CD4-positive, alpha-beta T cell (primary cell): ENCODE measurements around the gene KPNB1. TPM values are rescaled to one million over a fixed set of nuclear protein-coding genes. Genes with fewer than 3 reads are reported as not detected.

Source experiments
- ATAC-seq: fragments of 200-7000 bp; cut with Tn5 transposase; one replicate; pipeline ENCODE4 v1.10.0; 2022; ENCODE audit warnings: mild to moderate bottlenecking; ENCODE audit not compliant: poor library complexity
- CTCF ChIA-PET: fragments of 350-600 bp; sonication (Branson Sonifier 250); formaldehyde crosslinking; loops from one replicate; lab custom pipeline; 2021; ENCODE audit warnings: antibody characterized with exemption, inconsistent platforms; lab: Charles Lee
- POLR2A ChIA-PET: fragments of 350-600 bp; sonication (Branson Sonifier 250); formaldehyde crosslinking; loops from one replicate; lab custom pipeline; 2021; ENCODE audit warnings: antibody characterized with exemption, inconsistent platforms; lab: Charles Lee
- DNase-seq, 14 experiments: peaks; one replicate each; pipeline ENCODE4 v3.0.0-alpha.2; 2013 to 2020; ENCODE audit warnings: mixed read lengths in 2 of 14
- H3K27ac ChIP-seq, 2 donors: one replicate each; pipeline versions ENCODE4 v1.5.1 to v1.7.0; 2013; ENCODE audit warnings: low read length in 2 of 2, low read depth in 1 of 2, mild to moderate bottlenecking in 1 of 2
- H3K27me3 ChIP-seq, 2 experiments: 1 replicate in 1 of 2; 2 replicates in 1 of 2; pipeline versions ENCODE4 v1.6.1 to v1.7.0; 2013; ENCODE audit warnings: low read length in 2 of 2, control low read depth in 1 of 2, mild to moderate bottlenecking in 1 of 2, moderate library complexity in 1 of 2; ENCODE audit not compliant: insufficient read depth in 2 of 2, control insufficient read depth in 1 of 2
- H3K36me3 ChIP-seq: one replicate; pipeline ENCODE4 v1.6.1; 2013; ENCODE audit warnings: low read length, control low read depth; ENCODE audit not compliant: insufficient read depth
- H3K4me1 ChIP-seq: one replicate; pipeline ENCODE4 v1.6.1; 2013; ENCODE audit warnings: low read length, control low read depth; ENCODE audit not compliant: insufficient read depth
- H3K4me3 ChIP-seq: one replicate; pipeline ENCODE4 v1.5.1; 2013; ENCODE audit warnings: mild to moderate bottlenecking, low read length, moderate library complexity
- H3K9me3 ChIP-seq, 2 experiments: 1 replicate in 1 of 2; 2 replicates in 1 of 2; pipeline versions ENCODE4 v1.6.1 to v1.7.0; 2013; ENCODE audit warnings: low read length in 2 of 2, mild to moderate bottlenecking in 2 of 2, control low read depth in 1 of 2, moderate library complexity in 1 of 2; ENCODE audit not compliant: control insufficient read depth in 1 of 2, insufficient read depth in 1 of 2
- H3K27ac Mint-ChIP-seq: one replicate; pipeline ENCODE4 v1.8.0; 2020; ENCODE audit warnings: mixed read lengths
- H3K27me3 Mint-ChIP-seq: one replicate; pipeline ENCODE4 v1.8.0; 2021; ENCODE audit warnings: mixed read lengths
- H3K36me3 Mint-ChIP-seq: one replicate; pipeline ENCODE4 v1.8.0; 2021; ENCODE audit warnings: low read depth, mixed read lengths
- H3K4me1 Mint-ChIP-seq: one replicate; pipeline ENCODE4 v1.8.0; 2021; ENCODE audit warnings: low read depth, mixed read lengths
- H3K4me3 Mint-ChIP-seq: one replicate; pipeline ENCODE4 v1.8.0; 2020; ENCODE audit warnings: mild to moderate bottlenecking, mixed read lengths
- H3K9me3 Mint-ChIP-seq: one replicate; pipeline ENCODE4 v1.8.0; 2020; ENCODE audit warnings: mixed read lengths
- intact Hi-C, 2 experiments: fragments of 100-400 bp; cut with DNase I in 1 of 2; cut with micrococcal nuclease in 1 of 2; formaldehyde crosslinking; loops; one replicate each; pipeline versions ENCODE4 v1.15.1 to v1.9.0; 2023 to 2025; cut with DNase I, micrococcal nuclease
- polyA plus RNA-seq, 2 donors: library from polyadenylated mRNA; unstranded; fragments of 120-200 nt; gene quantifications; one replicate each; pipeline ENCODE4 v1.2.1, GENCODE V29; 2013
- total RNA-seq, 174 experiments: library from RNA in 2 of 174; stranded (reverse) in 2 of 174; gene quantifications; one replicate each; pipeline ENCODE4 v1.2.3 and lab custom pipeline; 2021 to 2026
- TF ChIP-seq, protein P1 (sequence below): fragments of 200-600 bp; IDR thresholded peaks from one replicate; pipeline ENCODE4 v1.8.0; 2022; ENCODE audit warnings: antibody characterized with exemption, mild to moderate bottlenecking

Gene KPNB1
- 100 to 1,000 TPM; 145 to 151 TPM for total RNA-seq
- 140 TPM for polyA plus RNA-seq (2013, experiment 1 of 2)
- polyA plus RNA-seq (2013, experiment 2 of 2), result 164 TPM
- total RNA-seq (lab: John Stamatoyannopoulos, UW), result 227 to 1,465 (median 378) reads per million in 172 experiments

DNA sequence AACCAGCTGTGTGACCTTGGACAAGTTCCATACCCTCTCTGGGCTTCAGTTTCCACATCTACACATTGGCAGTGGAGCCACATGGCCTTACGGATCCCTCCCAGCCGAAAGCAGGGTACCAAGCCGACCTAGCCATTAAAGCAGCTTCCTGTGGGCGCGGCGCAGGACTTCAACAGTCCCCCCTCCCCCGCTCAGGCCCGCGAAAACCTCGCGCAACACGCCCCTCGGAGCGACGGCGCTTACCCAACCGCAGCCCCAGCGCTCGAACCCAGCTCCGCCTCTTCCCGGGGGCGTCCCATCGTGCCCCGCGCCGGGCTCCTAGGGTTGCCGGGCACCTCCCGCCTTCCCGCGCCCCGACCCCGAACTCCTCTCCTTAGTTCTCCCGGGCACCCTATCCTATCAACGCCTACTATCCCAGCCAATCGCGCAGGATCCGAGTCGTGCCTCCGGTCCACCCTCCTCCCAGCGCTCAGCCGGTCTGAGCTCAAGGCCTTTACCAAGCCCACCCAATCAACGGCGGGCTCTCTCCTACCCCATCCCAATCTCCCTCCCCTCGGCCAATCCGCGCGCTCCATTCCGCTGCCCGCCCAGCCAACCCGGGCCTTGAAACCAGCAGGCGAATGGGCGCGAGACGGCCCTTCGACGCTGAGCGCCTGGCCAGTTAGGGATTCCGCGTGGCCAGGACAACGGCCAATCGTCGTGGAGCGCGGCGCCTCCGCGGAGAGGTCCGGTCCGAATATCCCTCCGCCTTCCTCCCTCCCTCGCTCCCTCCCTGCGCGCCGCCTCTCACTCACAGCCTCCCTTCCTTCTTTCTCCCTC is at the start of gene KPNB1:
TSS of gene KPNB1 (plus strand) at position 767 of the 819 bp plus-strand sequence. CDS start 326 bp downstream, outside the sequence.
- Histone ChIP-seq H3K27me3 (no peaks in the 10 kb centered on the region), H3K4me3 (peak within 1 kb of the TSS; percentile 75), H3K36me3 (peaks cover 28% of the 10 kb centered on the region), H3K4me1 (peaks cover 46% of the 10 kb centered on the region), H3K27ac (peak within 1 kb of the TSS; percentile 81 to 84), H3K9me3 (no peaks in the 10 kb centered on the region)
- POLR2A ChIA-PET, result interaction anchor here (0.7 to 5.3 kb wide), 34 partner anchors 10 to 707 kb away, joined by 3 to 62 read pairs (median 6); partner anchors contain the start of genes CDC27, CDK5RAP3, EFCAB13 and LRRC46
- ATAC-seq (peak; percentile 83), DNase-seq (peak; percentile 94 to 99 (median 96))
- Mint-ChIP-seq H3K4me1 (peaks cover 50% of the 10 kb centered on the region), H3K27me3 (no peaks in the 10 kb centered on the region), H3K4me3 (peak within 1 kb of the TSS; percentile 100), H3K9me3 (no peaks in the 10 kb centered on the region), H3K27ac (peak within 1 kb of the TSS; percentile 94), H3K36me3 (peaks cover 45% of the 10 kb centered on the region)
- TF ChIP-seq, protein P1, sequence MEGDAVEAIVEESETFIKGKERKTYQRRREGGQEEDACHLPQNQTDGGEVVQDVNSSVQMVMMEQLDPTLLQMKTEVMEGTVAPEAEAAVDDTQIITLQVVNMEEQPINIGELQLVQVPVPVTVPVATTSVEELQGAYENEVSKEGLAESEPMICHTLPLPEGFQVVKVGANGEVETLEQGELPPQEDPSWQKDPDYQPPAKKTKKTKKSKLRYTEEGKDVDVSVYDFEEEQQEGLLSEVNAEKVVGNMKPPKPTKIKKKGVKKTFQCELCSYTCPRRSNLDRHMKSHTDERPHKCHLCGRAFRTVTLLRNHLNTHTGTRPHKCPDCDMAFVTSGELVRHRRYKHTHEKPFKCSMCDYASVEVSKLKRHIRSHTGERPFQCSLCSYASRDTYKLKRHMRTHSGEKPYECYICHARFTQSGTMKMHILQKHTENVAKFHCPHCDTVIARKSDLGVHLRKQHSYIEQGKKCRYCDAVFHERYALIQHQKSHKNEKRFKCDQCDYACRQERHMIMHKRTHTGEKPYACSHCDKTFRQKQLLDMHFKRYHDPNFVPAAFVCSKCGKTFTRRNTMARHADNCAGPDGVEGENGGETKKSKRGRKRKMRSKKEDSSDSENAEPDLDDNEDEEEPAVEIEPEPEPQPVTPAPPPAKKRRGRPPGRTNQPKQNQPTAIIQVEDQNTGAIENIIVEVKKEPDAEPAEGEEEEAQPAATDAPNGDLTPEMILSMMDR, result no peak
- intact Hi-C loops, result no loop called here
- CTCF ChIA-PET, result interaction anchor here (1.0 to 3.0 kb wide), 4 partner anchors 14 to 85 kb away, joined by 3 to 8 read pairs (median 4); partner anchors contain the start of gene TBX21

DNA sequence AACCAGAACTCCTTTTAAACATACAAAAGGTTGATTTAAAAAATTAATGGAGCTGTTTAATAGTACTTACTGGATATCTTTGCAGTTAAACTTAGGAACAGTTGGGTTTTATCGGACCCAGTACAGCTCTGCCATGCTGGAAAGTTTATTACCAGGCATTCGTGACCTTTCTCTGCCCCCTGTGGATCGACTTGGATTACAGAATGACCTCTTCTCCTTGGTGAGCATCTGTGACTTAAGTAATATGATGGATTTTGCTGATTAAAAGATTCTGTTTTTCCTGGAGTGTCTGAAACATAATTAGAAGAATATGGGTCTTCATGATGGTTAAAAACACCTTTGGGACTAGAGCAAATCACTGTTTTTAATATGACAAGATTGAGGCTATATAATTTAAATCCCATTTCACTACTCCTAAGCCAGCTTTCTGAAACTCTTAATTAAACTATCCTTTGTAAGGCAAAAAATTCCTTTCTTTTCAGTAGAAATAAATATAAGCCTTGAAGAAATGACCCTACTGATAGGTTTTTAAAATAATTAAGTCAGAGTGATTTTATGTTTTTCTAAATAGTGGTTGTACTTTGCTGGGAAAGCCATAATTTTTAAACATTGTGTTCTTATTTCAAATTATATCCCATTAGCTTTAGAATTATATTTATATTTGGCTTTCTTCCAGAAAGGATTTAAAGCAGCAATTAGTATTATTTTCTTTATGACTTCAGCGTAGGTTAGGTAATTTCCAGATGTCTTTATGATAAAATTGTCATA is 45.7 kb upstream of the KPNB1 start:
- no peak overlapping the region for H3K4me3 Mint-ChIP-seq
- CTCF ChIA-PET, result interaction anchor here (1.5 kb wide), 1 partner anchor 12 kb away, joined by 7 read pairs; no protein-coding TSS in a partner anchor
- no peaks in the 10 kb centered on the region for H3K9me3 Mint-ChIP-seq
- H3K27me3 Mint-ChIP-seq, result no peaks in the 10 kb centered on the region
- POLR2A ChIA-PET, result interaction anchor here (0.9 kb wide), 1 partner anchor 13 kb away, joined by 3 read pairs; no protein-coding TSS in a partner anchor
- Histone ChIP-seq H3K4me3 (no peak overlapping the region), H3K27me3 (no peaks in the 10 kb centered on the region), H3K36me3 (peaks cover 70% of the 10 kb centered on the region), H3K9me3 (no peaks in the 10 kb centered on the region), H3K27ac (no peak overlapping the region), H3K4me1 (no peaks in the 10 kb centered on the region)
- no peak overlapping the region for H3K27ac Mint-ChIP-seq
- TF ChIP-seq, protein P1, result no peak
- DNase-seq, result no peak
- no peak for ATAC-seq
- intact Hi-C loops, result no loop called here
- H3K4me1 Mint-ChIP-seq, result no peaks in the 10 kb centered on the region
- H3K36me3 Mint-ChIP-seq, result peaks cover 82% of the 10 kb centered on the region

DNA sequence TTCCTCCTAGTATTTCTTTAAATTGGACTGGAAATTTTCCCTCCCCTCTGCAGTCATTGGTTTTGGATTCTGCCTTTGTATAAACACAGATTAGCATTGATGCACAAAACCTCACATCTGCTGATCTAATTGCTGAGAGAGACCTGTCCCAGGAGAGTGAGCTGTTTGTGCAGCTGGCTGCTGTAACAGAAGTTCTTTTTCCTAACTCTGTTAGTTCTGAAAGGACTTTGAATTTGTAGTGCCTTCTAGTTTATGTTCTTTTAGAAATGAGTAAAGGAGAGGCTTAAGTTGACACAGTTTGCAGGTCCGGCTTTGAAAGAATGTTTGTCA is 45.2 kb upstream of the KPNB1 start:
- no peaks in the 10 kb centered on the region for H3K4me1 Mint-ChIP-seq
- H3K36me3 Mint-ChIP-seq, result peaks cover 82% of the 10 kb centered on the region
- Histone ChIP-seq H3K27ac (no peak overlapping the region), H3K9me3 (no peaks in the 10 kb centered on the region), H3K27me3 (no peaks in the 10 kb centered on the region), H3K36me3 (peaks cover 66% of the 10 kb centered on the region), H3K4me3 (no peak overlapping the region), H3K4me1 (no peaks in the 10 kb centered on the region)
- H3K4me3 Mint-ChIP-seq, result no peak overlapping the region
- TF ChIP-seq, protein P1, result no peak
- no peak overlapping the region for H3K27ac Mint-ChIP-seq
- no peak for ATAC-seq
- no peaks in the 10 kb centered on the region for H3K27me3 Mint-ChIP-seq
- H3K9me3 Mint-ChIP-seq, result no peaks in the 10 kb centered on the region
- intact Hi-C loops, result no loop called here
- POLR2A ChIA-PET, result interaction anchor here (0.9 kb wide), 1 partner anchor 12 kb away, joined by 3 read pairs; no protein-coding TSS in a partner anchor
- DNase-seq, result no peak
- CTCF ChIA-PET, result interaction anchor here (1.5 kb wide), 1 partner anchor 11 kb away, joined by 7 read pairs; no protein-coding TSS in a partner anchor
